Cardiac muscle cell (in vitro differentiated cells and primary cell): ENCODE measurements around the gene CTNNBL1. TPM values are rescaled to one million over a fixed set of nuclear protein-coding genes. Genes with fewer than 3 reads are reported as not detected.
A peak's percentile ranks its signal among the peaks of the same experiment; 100 is the strongest.

Source experiments
- DNase-seq, 2 donors: peaks; one replicate each; pipeline versions ENCODE4 v3.0.0 to v3.0.0-alpha.2; 2010 to 2017; ENCODE audit warnings: low read depth in 1 of 2, low spot score in 1 of 2
- H3K27ac ChIP-seq: fragments of 200-600 bp; sonication (generic); 2 replicates; pipeline ENCODE4 v1.5.1; 2016
- H3K27me3 ChIP-seq: fragments of 200-600 bp; sonication (generic); 2 replicates; pipeline ENCODE4 v1.6.0; 2016; ENCODE audit warnings: control low read depth
- H3K36me3 ChIP-seq: fragments of 200-600 bp; sonication (generic); 2 replicates; pipeline ENCODE4 v1.5.1; 2016; ENCODE audit warnings: control low read depth
- H3K4me1 ChIP-seq: fragments of 200-600 bp; sonication (generic); 2 replicates; pipeline ENCODE4 v1.8.1; 2017; ENCODE audit warnings: low read depth, mild to moderate bottlenecking, mixed run types
- H3K4me3 ChIP-seq: fragments of 200-600 bp; sonication (generic); 2 replicates; pipeline ENCODE4 v1.5.1; 2016; ENCODE audit warnings: mild to moderate bottlenecking
- H3K9me3 ChIP-seq: fragments of 200-600 bp; sonication (generic); 2 replicates; pipeline ENCODE4 v1.5.1; 2017; ENCODE audit warnings: low read depth, mild to moderate bottlenecking, control low read depth
- CTCF ChIP-seq: IDR thresholded peaks from 2 replicates; pipeline ENCODE4 v1.5.1; 2012; ENCODE audit warnings: low read depth, mild to moderate bottlenecking, low read length
- polyA plus RNA-seq: library from polyadenylated mRNA; unstranded; fragments of >200 nt; fragmentation: Nextera tagmentation; extraction: Ambion mirVana; gene quantifications from 2 replicates; pipeline ENCODE4 v1.2.1, GENCODE V29; 2016
- total RNA-seq: library from RNA; depleted of rRNA; stranded (reverse); fragments of >200 nt; gene quantifications from 2 replicates; pipeline ENCODE4 v1.2.3, GENCODE V29; 2016

The CTNNBL1 gene
- total and polyA plus RNA-seq, 2 experiments from 2014 or later = 37.0 to 68.6 TPM

GRCh38 chr20:37845241-37845681 lies 151.4 kb downstream of the CTNNBL1 start:
- Histone ChIP-seq H3K27me3 (no peaks in the 10 kb centered on the region), H3K27ac (peak overlapping the region; percentile 80), H3K9me3 (no peaks in the 10 kb centered on the region), H3K4me3 (no peak overlapping the region), H3K36me3 (no peaks in the 10 kb centered on the region), H3K4me1 (peaks cover 48% of the 10 kb centered on the region)
- peak in 1 of 2 donors; percentile 86 for DNase-seq
- TF ChIP-seq CTCF = no peak

GRCh38 chr20:37845878-37846277 lies 152.0 kb downstream of the CTNNBL1 start:
- H3K27me3 ChIP-seq = no peaks in the 10 kb centered on the region
- peak overlapping the region; percentile 80 for H3K27ac ChIP-seq
- H3K4me1 ChIP-seq = peaks cover 55% of the 10 kb centered on the region
- H3K4me3 ChIP-seq = no peak overlapping the region
- H3K9me3 ChIP-seq = no peaks in the 10 kb centered on the region
- H3K36me3 ChIP-seq = no peaks in the 10 kb centered on the region
- DNase-seq = no peak
- TF ChIP-seq CTCF = no peak

- H3K36me3 ChIP-seq = no peaks in the 10 kb centered on the region
- peak overlapping the region; percentile 3 for H3K27ac ChIP-seq
- TF ChIP-seq CTCF = no peak
- no peaks in the 10 kb centered on the region for H3K27me3 ChIP-seq
- no peak for DNase-seq
- no peaks in the 10 kb centered on the region for H3K9me3 ChIP-seq
- no peak overlapping the region for H3K4me3 ChIP-seq
- H3K4me1 ChIP-seq = peaks cover 62% of the 10 kb centered on the region
Measured at GRCh38 chr20:37846573-37846972, 152.7 kb downstream of the CTNNBL1 start.

- no peaks in the 10 kb centered on the region for H3K27me3 ChIP-seq
- no peak for DNase-seq
- H3K27ac ChIP-seq = no peak overlapping the region
- TF ChIP-seq CTCF = no peak
- no peaks in the 10 kb centered on the region for H3K36me3 ChIP-seq
- no peaks in the 10 kb centered on the region for H3K9me3 ChIP-seq
- H3K4me3 ChIP-seq = no peak overlapping the region
- H3K4me1 ChIP-seq = peaks cover 75% of the 10 kb centered on the region
Measured at GRCh38 chr20:37848706-37849105, 154.9 kb downstream of the CTNNBL1 start.

GRCh38 chr20:37849156-37849555 lies 155.3 kb downstream of the CTNNBL1 start:
- no peaks in the 10 kb centered on the region for H3K9me3 ChIP-seq
- TF ChIP-seq CTCF = no peak
- H3K4me1 ChIP-seq = peaks cover 78% of the 10 kb centered on the region
- H3K4me3 ChIP-seq = no peak overlapping the region
- no peaks in the 10 kb centered on the region for H3K36me3 ChIP-seq
- H3K27ac ChIP-seq = no peak overlapping the region
- DNase-seq = no peak
- no peaks in the 10 kb centered on the region for H3K27me3 ChIP-seq

- Histone ChIP-seq H3K36me3 (no peaks in the 10 kb centered on the region), H3K27ac (no peak overlapping the region), H3K27me3 (no peaks in the 10 kb centered on the region), H3K9me3 (no peaks in the 10 kb centered on the region), H3K4me3 (no peak overlapping the region), H3K4me1 (peaks cover 75% of the 10 kb centered on the region)
- DNase-seq = no peak
- TF ChIP-seq CTCF = no peak
Measured at GRCh38 chr20:37849566-37849965, 155.7 kb downstream of the CTNNBL1 start.
